Cardiac muscle cell (in vitro differentiated cells and primary cell): ENCODE data around the gene SAMD15. TPM values are rescaled to one million over a fixed set of nuclear protein-coding genes. Genes with fewer than 3 reads are reported as not detected.
A peak's percentile ranks its signal among the peaks of the same experiment; 100 is the strongest.

Experiments
- DNase-seq, 2 donors: peaks; one replicate each; pipeline versions ENCODE4 v3.0.0 to v3.0.0-alpha.2; 2010 to 2017; ENCODE audit warnings: low read depth in 1 of 2, low spot score in 1 of 2
- H3K27ac ChIP-seq: fragments of 200-600 bp; sonication (generic); 2 replicates; pipeline ENCODE4 v1.5.1; 2016
- H3K27me3 ChIP-seq: fragments of 200-600 bp; sonication (generic); 2 replicates; pipeline ENCODE4 v1.6.0; 2016; ENCODE audit warnings: control low read depth
- H3K36me3 ChIP-seq: fragments of 200-600 bp; sonication (generic); 2 replicates; pipeline ENCODE4 v1.5.1; 2016; ENCODE audit warnings: control low read depth
- H3K4me1 ChIP-seq: fragments of 200-600 bp; sonication (generic); 2 replicates; pipeline ENCODE4 v1.8.1; 2017; ENCODE audit warnings: low read depth, mild to moderate bottlenecking, mixed run types
- H3K4me3 ChIP-seq: fragments of 200-600 bp; sonication (generic); 2 replicates; pipeline ENCODE4 v1.5.1; 2016; ENCODE audit warnings: mild to moderate bottlenecking
- H3K9me3 ChIP-seq: fragments of 200-600 bp; sonication (generic); 2 replicates; pipeline ENCODE4 v1.5.1; 2017; ENCODE audit warnings: low read depth, mild to moderate bottlenecking, control low read depth
- CTCF ChIP-seq: IDR thresholded peaks from 2 replicates; pipeline ENCODE4 v1.5.1; 2012; ENCODE audit warnings: low read depth, mild to moderate bottlenecking, low read length
- polyA plus RNA-seq: library from polyadenylated mRNA; unstranded; fragments of >200 nt; fragmentation: Nextera tagmentation; extraction: Ambion mirVana; gene quantifications from 2 replicates; pipeline ENCODE4 v1.2.1, GENCODE V29; 2016
- total RNA-seq: library from RNA; depleted of rRNA; stranded (reverse); fragments of >200 nt; gene quantifications from 2 replicates; pipeline ENCODE4 v1.2.3, GENCODE V29; 2016

The SAMD15 gene
- total and polyA plus RNA-seq, 2 experiments from 2014 or later: 2.1 to 2.2 TPM

- H3K36me3 ChIP-seq: peaks cover 18% of the 10 kb centered on the region
- no peak overlapping the region for H3K27ac ChIP-seq
- H3K27me3 ChIP-seq: no peaks in the 10 kb centered on the region
- no peaks in the 10 kb centered on the region for H3K9me3 ChIP-seq
- H3K4me1 ChIP-seq: no peaks in the 10 kb centered on the region
- H3K4me3 ChIP-seq: no peak overlapping the region
- no peak for TF ChIP-seq CTCF
- DNase-seq: peak in 1 of 2 donors; percentile 51
These were observed 37.8 kb upstream of the SAMD15 start for GRCh38 chr14:77339407-77339806.

GRCh38 chr14:77340389-77340788 is 36.8 kb upstream of the SAMD15 start:
- no peaks in the 10 kb centered on the region for H3K9me3 ChIP-seq
- no peak overlapping the region for H3K4me3 ChIP-seq
- no peaks in the 10 kb centered on the region for H3K27me3 ChIP-seq
- DNase-seq: no peak
- H3K27ac ChIP-seq: no peak overlapping the region
- peaks cover 18% of the 10 kb centered on the region for H3K36me3 ChIP-seq
- TF ChIP-seq CTCF: no peak
- no peaks in the 10 kb centered on the region for H3K4me1 ChIP-seq

- no peaks in the 10 kb centered on the region for H3K27me3 ChIP-seq
- TF ChIP-seq CTCF: no peak
- H3K9me3 ChIP-seq: no peaks in the 10 kb centered on the region
- no peak overlapping the region for H3K4me3 ChIP-seq
- peaks cover 14% of the 10 kb centered on the region for H3K36me3 ChIP-seq
- H3K4me1 ChIP-seq: no peaks in the 10 kb centered on the region
- no peak overlapping the region for H3K27ac ChIP-seq
- DNase-seq: no peak
These were observed 34.3 kb upstream of the SAMD15 start for GRCh38 chr14:77342726-77343397.

GRCh38 chr14:77343662-77344061 is 33.5 kb upstream of the SAMD15 start:
- no peak overlapping the region for H3K27ac ChIP-seq
- H3K4me3 ChIP-seq: no peak overlapping the region
- no peak for TF ChIP-seq CTCF
- no peaks in the 10 kb centered on the region for H3K9me3 ChIP-seq
- H3K4me1 ChIP-seq: no peaks in the 10 kb centered on the region
- peaks cover 14% of the 10 kb centered on the region for H3K36me3 ChIP-seq
- H3K27me3 ChIP-seq: no peaks in the 10 kb centered on the region
- DNase-seq: no peak

- TF ChIP-seq CTCF: no peak
- Histone ChIP-seq H3K36me3 (peaks cover 10% of the 10 kb centered on the region), H3K9me3 (no peaks in the 10 kb centered on the region), H3K27ac (no peak overlapping the region), H3K4me1 (no peaks in the 10 kb centered on the region), H3K27me3 (no peaks in the 10 kb centered on the region), H3K4me3 (no peak overlapping the region)
- no peak for DNase-seq
These were observed 32.7 kb upstream of the SAMD15 start for GRCh38 chr14:77344377-77344996.
